ENCODE results near the gene TAS2R38.
"Not testable (repeated sequence)": the region's sequence is repeated elsewhere in the genome, so short reads cannot be mapped to it uniquely, and the experiment has no call there.

DNA sequence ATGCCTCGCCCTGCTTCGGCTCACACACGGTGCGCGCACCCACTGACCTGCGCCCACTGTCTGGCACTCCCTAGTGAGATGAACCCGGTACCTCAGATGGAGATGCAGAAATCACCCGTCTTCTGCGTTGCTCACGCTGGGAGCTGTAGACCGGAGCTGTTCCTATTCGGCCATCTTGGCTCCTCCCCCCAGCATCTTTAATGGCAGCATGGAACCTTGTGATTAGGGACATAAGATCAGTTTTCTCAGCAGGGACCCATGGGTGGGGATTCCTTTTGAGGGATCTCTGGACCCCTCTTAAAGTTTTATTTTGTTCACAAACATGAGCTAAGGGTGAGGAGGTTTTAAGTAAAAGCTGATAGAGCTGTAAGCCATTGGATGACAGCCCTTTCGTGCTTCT, 12.4 kb upstream of the TAS2R38 start:
- TF ChIP-seq, protein P1, sequence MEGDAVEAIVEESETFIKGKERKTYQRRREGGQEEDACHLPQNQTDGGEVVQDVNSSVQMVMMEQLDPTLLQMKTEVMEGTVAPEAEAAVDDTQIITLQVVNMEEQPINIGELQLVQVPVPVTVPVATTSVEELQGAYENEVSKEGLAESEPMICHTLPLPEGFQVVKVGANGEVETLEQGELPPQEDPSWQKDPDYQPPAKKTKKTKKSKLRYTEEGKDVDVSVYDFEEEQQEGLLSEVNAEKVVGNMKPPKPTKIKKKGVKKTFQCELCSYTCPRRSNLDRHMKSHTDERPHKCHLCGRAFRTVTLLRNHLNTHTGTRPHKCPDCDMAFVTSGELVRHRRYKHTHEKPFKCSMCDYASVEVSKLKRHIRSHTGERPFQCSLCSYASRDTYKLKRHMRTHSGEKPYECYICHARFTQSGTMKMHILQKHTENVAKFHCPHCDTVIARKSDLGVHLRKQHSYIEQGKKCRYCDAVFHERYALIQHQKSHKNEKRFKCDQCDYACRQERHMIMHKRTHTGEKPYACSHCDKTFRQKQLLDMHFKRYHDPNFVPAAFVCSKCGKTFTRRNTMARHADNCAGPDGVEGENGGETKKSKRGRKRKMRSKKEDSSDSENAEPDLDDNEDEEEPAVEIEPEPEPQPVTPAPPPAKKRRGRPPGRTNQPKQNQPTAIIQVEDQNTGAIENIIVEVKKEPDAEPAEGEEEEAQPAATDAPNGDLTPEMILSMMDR (IDR thresholded peaks at IDR 0.05 in 4 of 5, conservative IDR thresholded peaks at IDR 0.05 in 1 of 5), result not testable (repeated sequence)
- TF ChIP-seq POLR2A (IDR thresholded peaks at IDR 0.05), result not testable (repeated sequence)

All from gastrocnemius medialis (tissue), 4 donors.